LoVo (cell line): ENCODE results near the gene LEAP2.
A peak's percentile ranks its signal among the peaks of the same experiment; 100 is the strongest.
"Not testable (repeated sequence)": the region's sequence is repeated elsewhere in the genome, so short reads cannot be mapped to it uniquely, and the experiment has no call there.

Experiments used
- DNase-seq: peaks from one replicate; pipeline ENCODE4 v3.0.0-alpha.2; 2016; ENCODE audit warnings: low spot score

LEAP2 gene

GRCh38 chr5:132840896-132841295 is 32.6 kb upstream of the LEAP2 start:
- no peak for DNase-seq

GRCh38 chr5:132841305-132841704 is 32.2 kb upstream of the LEAP2 start:
- DNase-seq, result no peak

GRCh38 chr5:132848270-132848669 is 25.2 kb upstream of the LEAP2 start:
- no peak for DNase-seq

GRCh38 chr5:132849347-132849746 is 24.1 kb upstream of the LEAP2 start:
- DNase-seq, result no peak

- no peak for DNase-seq
These were observed 23.4 kb upstream of the LEAP2 start for GRCh38 chr5:132850066-132850465.

GRCh38 chr5:132853323-132853722 is 20.1 kb upstream of the LEAP2 start:
- DNase-seq, result no peak

GRCh38 chr5:132853790-132854189 is 19.7 kb upstream of the LEAP2 start:
- DNase-seq, result no peak

GRCh38 chr5:132854301-132854700 is 19.2 kb upstream of the LEAP2 start:
- DNase-seq, result no peak

GRCh38 chr5:132854992-132855391 is 18.5 kb upstream of the LEAP2 start:
- DNase-seq, result not testable (repeated sequence)

- DNase-seq, result no peak
These were observed 17.5 kb upstream of the LEAP2 start for GRCh38 chr5:132856011-132856410.

- no peak for DNase-seq
These were observed 13.5 kb upstream of the LEAP2 start for GRCh38 chr5:132859889-132860437.

GRCh38 chr5:132860742-132861141 is 12.7 kb upstream of the LEAP2 start:
- DNase-seq, result no peak

GRCh38 chr5:132865668-132866341 is 7.7 kb upstream of the LEAP2 start:
- DNase-seq, result no peak

GRCh38 chr5:132866342-132867045 is 7.0 kb upstream of the LEAP2 start, which contains the start of the genes GDF9 and UQCRQ:
Gene GDF9, minus strand, starts transcription at chr5:132866469. Its CDS starts 1,936 bp downstream, at chr5:132864533.
Gene UQCRQ, plus strand, starts transcription at chr5:132866642. Its CDS starts 240 bp downstream, at chr5:132866882.
- DNase-seq, result peak; percentile 100

- no peak for DNase-seq
These were observed 6.4 kb upstream of the LEAP2 start for GRCh38 chr5:132867046-132867451.

GRCh38 chr5:132868754-132869153 is 4.7 kb upstream of the LEAP2 start:
- DNase-seq, result no peak

- no peak for DNase-seq
These were observed 2.7 kb upstream of the LEAP2 start for GRCh38 chr5:132870801-132871200.

GRCh38 chr5:132871459-132872284 is 1.8 kb upstream of the LEAP2 start:
- no peak for DNase-seq

GRCh38 chr5:132872788-132873118 is 715 bp upstream of the LEAP2 start:
- no peak for DNase-seq

- no peak for DNase-seq
These were observed 433 bp downstream of the LEAP2 start for GRCh38 chr5:132873930-132874271.

GRCh38 chr5:132876020-132876759 is 2.7 kb downstream of the LEAP2 start:
- no peak for DNase-seq

GRCh38 chr5:132877466-132877865 is 4.0 kb downstream of the LEAP2 start:
- DNase-seq, result no peak
